ENCODE measurements around the gene FAM217B.
A peak's percentile ranks its signal among the peaks of the same experiment; 100 is the strongest.

The FAM217B gene, protein sequence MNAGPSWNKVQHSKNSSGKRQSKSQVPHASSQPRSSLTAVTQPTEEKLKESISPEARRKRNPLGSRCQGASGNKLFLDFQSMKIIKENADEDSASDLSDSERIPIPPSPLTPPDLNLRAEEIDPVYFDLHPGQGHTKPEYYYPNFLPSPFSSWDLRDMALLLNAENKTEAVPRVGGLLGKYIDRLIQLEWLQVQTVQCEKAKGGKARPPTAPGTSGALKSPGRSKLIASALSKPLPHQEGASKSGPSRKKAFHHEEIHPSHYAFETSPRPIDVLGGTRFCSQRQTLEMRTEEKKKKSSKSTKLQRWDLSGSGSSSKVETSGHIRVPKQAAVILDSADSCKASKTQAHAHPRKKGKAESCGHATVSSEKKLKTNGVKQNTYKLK

DNA sequence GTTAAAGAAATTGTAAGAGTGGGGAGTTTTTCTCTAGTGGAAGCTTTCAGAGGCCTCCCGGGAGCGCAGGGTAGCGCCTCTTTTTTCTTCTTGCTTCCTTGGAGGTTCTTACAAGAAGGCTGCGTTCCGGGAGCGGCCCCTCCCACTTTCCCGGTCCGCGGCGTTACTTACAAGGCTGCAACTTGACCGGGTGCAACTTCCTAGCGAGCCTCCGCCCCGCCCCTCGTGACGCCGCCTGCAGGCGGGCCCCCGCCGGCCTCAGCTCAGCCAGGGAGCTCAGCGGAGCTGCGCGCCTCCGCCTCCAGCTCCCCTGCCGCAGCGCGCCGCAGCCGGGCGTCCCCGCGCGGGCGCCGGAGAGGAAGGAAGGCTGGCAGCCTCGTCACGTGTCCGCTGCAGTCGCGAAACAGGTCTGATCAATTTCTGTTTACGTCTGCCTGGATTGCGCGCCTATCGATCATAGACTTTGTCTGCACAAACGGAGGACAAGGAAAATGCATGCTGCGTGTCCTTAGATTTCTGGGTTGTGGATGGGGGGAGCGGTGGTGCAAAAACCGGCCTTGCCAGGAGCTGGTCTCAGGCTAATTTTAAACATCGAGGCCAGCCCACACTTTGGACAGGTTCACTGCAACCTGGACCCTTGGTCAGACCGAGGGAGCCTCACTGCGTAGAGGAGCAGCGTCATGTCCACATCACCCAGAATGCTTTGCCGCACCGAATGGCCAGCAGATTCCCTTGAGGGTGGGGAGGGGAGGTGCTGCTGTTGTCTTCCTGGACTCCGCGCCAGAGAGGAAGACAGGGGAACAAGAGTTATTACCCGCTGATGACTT, at the start of gene FAM217B, which contains the start of gene PPP1R3D:
Gene FAM217B (plus strand): TSS at position 261 of the 827 bp plus-strand sequence. CDS start 3,555 bp downstream, outside the sequence.
Gene PPP1R3D (minus strand): TSS at position 177 of the 827 bp plus-strand sequence. CDS start 374 bp downstream, outside the sequence.
- DNase-seq (ENCODE audit: low read depth in 2 of 2), result peak; percentile 88 to 89

- no peak for DNase-seq (ENCODE audit: low read depth in 2 of 2)
Measured at GRCh38 chr20:59891581-59891980, 48.6 kb upstream of the FAM217B start.

DNA sequence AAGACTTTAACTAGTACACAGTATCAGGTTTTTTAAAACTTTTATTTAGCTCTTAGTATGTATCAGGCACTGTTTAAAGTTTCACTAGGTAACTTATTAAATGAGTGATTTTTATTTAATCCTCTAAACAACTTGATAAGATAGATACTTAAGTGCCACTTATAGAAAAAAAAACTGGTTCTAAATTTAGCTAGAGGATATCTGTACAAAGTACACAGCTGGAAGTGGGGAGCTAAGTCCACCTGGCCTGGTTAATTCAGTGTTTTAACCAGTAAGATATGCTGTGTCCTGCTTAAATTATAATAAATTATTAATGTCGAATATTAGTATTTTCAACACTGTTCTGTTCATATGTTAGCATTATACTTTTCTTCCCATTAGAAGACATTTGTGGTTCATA, 44.3 kb upstream of the FAM217B start:
- no peak for DNase-seq (ENCODE audit: low read depth in 2 of 2)

DNA sequence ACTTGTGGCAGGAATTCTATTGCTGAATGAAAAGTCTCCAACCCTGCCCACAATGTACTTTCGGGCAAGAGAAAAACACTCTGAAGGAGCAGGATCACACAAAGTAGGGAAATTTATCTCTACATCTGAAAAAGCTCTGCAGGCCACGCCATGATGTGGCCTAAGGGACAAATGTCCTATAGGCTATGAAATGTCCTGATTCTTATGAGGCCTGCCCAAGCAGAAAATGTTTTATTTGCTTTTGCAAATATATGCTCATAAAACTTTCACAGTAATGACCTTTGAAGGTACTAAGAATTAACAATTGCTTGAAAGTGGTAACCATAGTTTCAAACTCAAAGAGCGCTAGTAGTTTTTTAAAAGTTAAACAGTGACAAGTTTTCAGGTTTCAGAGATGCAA, 37.7 kb upstream of the FAM217B start:
- no peak for DNase-seq (ENCODE audit: low read depth in 2 of 2)

DNA sequence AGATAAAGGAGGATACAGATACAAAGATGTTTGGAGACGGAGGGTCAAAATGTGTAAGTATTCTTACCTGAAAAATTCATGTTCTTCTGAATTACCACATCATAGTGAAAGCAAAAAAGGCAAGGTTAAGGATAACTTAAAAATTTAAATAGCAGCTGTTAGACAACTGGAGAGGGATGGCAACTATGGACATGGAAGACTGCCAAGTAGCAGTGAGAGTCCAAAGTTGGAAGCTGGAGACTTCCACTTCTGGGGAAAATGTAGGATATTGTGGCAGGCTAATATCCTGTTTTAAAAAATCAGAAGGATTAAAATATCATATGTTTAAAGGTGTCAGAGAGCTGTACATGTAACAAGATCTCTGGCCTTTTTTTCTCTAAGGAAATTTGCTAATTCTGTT, 36.6 kb upstream of the FAM217B start:
- DNase-seq (ENCODE audit: low read depth in 2 of 2), result no peak

DNA sequence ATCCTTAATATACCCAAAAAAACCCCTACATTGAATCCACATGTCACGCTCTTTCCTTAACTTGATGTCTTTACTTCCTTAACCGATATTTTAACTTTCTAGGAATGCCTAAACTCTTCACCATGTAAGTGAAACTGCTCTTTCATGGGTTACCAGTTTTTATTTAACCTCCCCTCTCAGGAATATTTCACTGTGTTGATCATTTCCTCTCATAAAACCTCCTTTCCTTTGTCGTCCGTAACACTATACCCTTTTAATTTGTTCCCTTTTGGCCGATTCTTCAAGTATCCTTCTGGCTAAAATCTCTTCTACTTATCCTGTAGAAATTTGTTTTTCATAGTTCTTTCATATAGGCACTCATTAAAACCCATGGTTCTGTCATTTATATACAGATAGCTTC, 31.3 kb upstream of the FAM217B start:
- no peak for DNase-seq (ENCODE audit: low read depth in 2 of 2)

DNA sequence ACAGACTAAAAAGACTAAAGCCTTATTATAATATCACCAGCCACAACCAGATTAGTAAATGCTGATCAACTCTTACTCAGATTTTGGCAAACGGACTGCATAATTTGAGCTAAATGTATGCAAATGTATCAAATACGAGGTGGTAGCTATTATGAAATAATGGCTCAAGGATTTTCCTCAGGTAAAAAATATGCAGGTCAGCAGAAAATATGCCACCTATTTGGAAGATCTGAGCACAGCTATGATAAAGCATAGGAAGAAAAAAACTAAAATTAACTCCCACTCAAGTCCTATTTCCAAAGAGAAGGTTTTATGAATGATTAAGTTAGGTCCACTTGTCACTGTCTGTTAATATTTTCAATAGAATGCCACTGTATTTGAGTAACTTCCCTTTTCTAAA, 29.1 kb upstream of the FAM217B start:
- no peak for DNase-seq (ENCODE audit: low read depth in 2 of 2)

DNA sequence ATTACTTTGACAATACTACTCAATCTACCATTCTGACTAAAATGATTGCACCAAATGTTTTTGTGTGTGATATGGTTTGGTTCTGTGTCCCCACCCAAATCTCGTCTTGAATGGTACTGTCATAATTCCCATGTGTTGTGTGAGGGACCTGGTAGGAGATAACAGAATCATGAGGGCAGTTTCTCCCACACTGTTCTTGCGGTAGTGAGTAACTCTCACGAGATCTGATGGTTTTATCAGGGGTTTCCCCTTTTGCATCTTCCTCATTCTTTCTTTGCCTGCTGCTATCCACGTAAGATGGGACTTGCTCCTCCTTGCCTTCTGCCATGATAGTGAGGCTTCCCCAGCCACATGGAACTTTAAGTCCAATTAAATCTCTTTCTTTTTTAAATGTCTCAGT, 27.6 kb upstream of the FAM217B start:
- DNase-seq (ENCODE audit: low read depth in 2 of 2), result no peak

DNA sequence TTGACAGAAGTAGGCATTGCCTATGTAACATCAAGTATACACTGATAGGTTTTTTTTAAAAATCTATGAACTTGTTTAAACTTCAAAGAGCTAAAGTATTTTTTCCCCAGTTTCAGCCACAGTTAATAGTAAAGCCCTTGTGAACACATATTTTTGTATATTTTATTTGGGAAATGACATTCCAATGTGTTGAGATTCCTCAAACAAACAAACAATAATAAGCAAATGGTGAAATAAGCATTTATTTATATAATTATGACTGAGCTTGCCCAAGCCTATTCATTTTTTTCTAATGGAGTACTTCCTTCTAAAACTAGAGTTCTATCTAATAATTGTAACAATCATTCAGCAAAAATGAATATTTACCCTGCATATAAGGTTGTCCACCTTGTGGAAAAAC, 19.2 kb upstream of the FAM217B start:
- no peak for DNase-seq (ENCODE audit: low read depth in 2 of 2)

- DNase-seq (ENCODE audit: low read depth in 2 of 2), result no peak
Measured at GRCh38 chr20:59923514-59923913, 16.7 kb upstream of the FAM217B start.

DNA sequence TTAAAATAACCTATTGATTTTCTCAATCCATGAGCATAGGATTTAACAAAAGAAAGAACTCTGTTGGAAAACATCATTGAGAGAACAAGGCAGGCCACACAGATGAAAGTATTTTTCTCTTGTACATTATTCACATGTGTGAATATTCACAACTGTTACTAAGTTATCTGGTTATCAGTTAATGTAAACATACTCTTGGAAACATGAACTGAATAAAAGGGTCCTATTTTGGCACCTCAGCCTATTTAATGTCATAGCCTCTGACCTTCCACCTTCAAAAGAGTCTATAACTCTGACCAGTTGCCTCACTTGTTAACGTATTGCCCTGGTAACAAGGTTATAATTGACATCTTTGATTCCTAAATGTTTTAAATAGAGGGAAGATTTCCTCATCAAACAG, 14.8 kb upstream of the FAM217B start:
- DNase-seq (ENCODE audit: low read depth in 2 of 2), result no peak

DNA sequence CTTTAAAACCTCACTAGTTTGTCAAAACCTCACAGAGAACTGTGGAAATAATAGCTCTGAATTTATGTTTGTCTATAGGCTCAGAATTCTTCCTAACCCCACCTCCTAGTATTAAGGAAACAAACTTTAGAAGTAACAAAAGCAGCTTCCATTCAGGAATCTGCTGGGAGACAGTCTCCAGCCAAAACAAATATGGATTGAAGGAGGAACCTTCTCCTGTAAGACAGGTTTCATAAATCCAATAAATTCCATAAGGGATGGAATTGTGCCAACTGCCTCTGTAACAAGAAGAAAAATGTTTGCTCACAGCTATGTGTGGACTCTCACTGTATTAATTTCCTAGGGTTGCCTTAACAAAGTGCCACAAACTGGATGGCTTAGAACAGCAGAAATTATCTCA, 14.3 kb upstream of the FAM217B start:
- DNase-seq (ENCODE audit: low read depth in 2 of 2), result no peak

DNA sequence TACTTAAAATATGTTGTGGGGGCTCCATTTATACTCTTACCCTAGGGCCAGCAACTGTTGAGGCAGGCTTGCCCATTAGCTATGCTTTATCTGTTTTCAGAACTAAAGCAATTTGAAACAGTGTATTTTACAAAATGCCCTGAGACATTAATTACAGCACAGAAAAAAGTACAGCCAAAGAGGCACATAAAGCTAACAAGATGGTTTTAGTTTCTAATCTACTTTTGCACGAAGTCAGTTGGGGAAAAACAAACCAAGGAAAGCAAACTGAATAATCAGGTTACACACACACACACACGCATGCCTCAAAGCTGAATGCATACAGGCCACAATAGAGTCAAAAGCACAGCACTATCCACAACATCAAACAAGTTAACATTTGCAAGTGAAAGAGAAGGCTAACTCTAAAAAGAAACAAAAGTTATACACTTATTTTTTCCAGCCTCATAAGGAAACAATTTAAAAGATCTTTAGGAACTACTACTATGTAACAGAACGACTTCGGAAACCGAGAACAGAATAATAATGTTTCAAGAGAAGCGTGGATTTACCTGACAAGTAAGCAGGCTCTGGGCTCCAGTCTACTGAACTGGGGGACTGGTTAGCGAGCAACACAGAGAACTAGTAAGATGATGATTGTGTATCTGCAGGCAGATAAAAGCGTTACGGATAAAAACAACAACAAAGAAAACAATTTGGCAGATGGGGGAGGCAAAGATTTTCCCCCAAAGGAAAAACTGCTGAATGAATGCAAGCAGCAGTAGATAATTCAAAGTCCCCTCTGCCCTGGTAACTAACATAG, 8.5 kb upstream of the FAM217B start:
- DNase-seq (ENCODE audit: low read depth in 2 of 2), result no peak

DNA sequence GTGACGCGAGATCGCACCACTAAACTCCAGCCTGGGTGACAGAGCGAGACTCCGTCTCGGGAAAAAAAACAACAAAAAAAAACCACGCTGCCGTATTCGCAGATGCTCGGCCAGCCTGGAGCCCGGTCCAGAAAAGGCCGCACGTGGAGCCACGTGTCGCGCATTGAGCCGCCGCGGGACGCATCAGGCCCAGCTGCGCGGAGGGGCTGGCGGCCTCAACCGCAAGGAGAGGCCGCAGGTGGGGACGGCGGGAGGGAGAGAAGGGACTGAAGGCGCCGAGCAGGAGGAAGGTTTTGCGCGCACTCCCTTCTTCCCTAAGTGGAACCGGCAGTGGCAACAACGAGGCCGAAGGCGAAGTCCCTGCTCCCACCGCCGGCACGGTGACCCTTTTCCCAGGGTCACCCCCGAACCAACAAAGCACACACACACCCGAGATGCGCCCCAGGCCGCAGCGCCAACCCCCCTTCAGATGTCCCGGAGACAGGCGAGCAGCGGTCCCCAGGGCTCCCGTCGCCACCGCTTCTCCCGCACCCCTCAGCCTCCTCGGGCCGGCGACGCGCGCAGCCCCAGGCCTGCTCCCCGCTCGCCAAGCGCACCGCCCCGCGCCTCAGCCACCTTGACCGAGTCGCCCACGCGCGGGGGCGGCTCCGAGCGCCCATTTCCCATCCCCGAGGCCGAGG, 7.4 kb upstream of the FAM217B start:
- no peak for DNase-seq (ENCODE audit: low read depth in 2 of 2)

DNA sequence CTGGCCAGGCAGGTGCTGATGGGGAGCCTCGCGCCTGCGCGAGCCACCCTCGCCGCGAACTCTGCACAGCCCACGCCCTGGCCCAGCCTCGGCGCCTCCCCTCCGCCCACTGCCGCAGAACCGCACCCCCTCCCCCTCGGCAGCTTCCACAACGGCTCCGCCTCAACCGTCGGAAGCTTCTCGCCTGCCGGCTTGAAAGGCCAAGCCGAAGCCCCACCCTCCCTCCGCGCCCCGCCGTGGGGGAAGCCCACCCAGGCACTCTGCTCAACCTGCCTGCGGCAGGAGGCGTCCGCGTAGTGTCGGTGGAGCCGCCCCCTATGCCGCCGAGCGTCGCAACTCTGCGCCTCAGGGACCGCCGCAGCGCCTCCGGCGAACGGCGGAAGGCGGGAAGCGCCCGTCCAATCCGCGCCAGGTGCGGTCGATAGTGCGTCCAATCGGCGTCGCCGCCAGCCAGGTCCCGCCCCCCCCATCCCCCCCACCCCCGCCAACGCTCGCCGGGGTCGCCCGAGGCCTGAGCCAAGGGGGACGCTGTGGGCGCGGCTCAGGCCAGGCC, 6.8 kb upstream of the FAM217B start, which contains the start of gene SYCP2:
Gene SYCP2 (minus strand): TSS at position 342 of the 553 bp plus-strand sequence. CDS start 11,224 bp downstream, outside the sequence.
- no peak for DNase-seq (ENCODE audit: low read depth in 2 of 2)

DNA sequence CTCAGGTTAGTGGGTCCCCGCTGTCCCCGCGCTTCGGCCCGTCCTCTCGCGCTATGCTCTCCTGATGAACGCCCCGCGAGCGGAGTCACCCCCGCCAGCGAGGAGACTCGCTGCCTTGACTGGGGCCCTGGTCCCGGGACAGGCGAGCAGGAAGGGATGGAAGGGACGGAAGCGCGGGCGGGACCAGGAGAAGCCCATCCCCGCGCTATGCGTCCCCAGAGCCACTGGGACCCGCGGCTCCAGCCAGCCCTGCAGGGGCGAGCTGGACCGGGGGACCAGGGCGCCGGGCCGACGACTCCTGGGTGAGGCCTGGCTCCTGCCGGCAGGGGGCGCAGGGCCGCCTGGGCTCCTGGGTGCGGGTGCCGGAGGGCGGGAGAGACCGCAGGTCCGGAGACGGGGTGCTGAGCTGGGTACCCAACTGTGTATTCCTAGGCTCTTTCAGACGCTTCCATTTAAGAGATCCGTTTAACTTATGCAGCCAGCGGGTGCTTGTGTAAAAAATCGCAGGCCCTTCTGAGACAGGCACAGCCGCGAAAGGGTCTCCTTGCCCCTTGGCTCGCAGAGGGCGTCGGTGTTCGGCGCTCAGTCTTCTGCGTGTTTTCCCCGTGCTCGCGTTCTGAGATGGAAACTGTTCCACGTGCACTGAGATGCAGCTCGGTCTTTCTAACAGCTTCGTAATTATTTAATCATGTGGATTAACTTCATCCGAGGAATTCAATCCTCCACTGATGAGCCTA, 6.2 kb upstream of the FAM217B start:
- peak in 1 of 2 experiments; percentile 27 for DNase-seq (ENCODE audit: low read depth in 2 of 2)

- no peak for DNase-seq (ENCODE audit: low read depth in 2 of 2)
Measured at GRCh38 chr20:59935457-59936185, 4.6 kb upstream of the FAM217B start.

DNA sequence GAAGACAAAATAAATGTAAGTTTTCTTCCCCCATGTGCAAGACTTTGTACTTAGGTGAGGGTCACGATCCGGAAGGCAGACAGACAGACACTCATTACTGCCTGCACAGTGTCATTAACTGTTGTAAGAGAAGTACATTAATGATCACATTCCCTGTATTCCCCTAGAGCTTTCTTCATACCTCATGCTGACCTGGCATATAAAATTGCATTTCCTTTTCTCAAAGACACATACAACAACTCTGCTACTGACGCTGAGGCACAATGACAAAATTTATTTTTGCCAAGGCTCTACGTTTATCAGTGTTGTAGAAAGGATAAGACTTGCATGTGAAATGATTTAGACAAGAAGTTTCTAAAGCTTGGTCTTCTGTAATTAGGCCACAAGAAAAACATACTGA, 3.8 kb upstream of the FAM217B start:
- DNase-seq (ENCODE audit: low read depth in 2 of 2), result no peak

- no peak for DNase-seq (ENCODE audit: low read depth in 2 of 2)
Measured at GRCh38 chr20:59937150-59937549, 3.0 kb upstream of the FAM217B start.

GRCh38 chr20:59938221-59938620, 2.0 kb upstream of the FAM217B start:
- no peak for DNase-seq (ENCODE audit: low read depth in 2 of 2)

Data from fibroblast of skin of left biceps (primary cell).